ENCODE results near the gene CD81.

CD81 gene

DNA sequence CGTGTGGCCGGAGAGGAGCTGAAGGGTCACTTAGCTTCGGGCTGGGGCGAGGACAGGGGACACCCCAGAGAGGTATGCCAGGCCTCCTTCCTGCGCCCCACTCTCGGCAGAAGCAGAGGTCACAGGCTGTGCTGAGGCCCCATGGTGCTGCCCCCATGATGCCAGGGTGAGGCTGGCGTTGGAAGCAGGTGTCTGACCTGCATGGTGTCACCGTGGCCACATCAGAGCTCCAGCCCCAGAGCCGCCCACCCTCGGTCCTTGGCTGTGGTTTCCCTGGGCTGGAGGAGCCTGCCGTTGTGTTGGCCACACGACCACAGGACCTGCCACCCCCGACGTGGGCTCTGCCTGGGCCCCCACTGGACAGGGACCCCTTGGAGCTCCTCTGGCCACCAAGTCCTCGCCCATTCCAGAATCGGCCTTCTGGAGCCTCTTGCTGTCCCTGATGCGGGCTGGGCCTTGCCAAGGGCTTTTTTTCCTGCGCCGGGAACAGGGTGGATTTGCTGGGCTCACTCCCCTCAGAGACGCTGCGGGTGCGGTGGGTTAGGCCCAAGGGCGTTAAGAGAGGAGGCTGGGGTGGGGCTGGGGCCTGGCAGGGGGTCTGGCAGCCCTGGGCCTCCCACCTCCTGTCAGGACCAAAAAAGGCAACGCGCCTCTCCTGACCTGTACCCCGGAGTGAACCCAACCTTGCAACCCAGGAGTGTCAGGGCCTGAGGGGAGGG, 15.3 kb downstream of the CD81 start:
- H3K27me3 ChIP-seq (ENCODE audit: low read depth, low read length), result no peaks in the 10 kb centered on the region
- no peaks in the 10 kb centered on the region for H3K9me3 ChIP-seq (ENCODE audit: insufficient read depth, low read length)
- H3K4me2 ChIP-seq (ENCODE audit: low read length), result no peak overlapping the region
- no peak overlapping the region for H2AFZ ChIP-seq (ENCODE audit: low read depth, low read length)
- no peak overlapping the region for H3K27ac ChIP-seq (ENCODE audit: low read length)
- no peak overlapping the region for H3K4me3 ChIP-seq (ENCODE audit: low read length)
- peaks cover 49% of the 10 kb centered on the region for H4K20me1 ChIP-seq (ENCODE audit: insufficient read depth, low read length)
- H3K36me3 ChIP-seq (replicated peaks; ENCODE audit: low read depth, low read length), result peaks cover 4% of the 10 kb centered on the region
- TF ChIP-seq CTCF (IDR thresholded peaks at IDR 0.05; ENCODE audit: low read depth, low read length) (no peak), EZH2phosphoT487 (IDR thresholded peaks at IDR 0.05; ENCODE audit: low read depth) (no peak)
- peaks cover 38% of the 10 kb centered on the region for H3K79me2 ChIP-seq (ENCODE audit: low read length)
- H3K9ac ChIP-seq (ENCODE audit: low read length), result no peak overlapping the region
- no peaks in the 10 kb centered on the region for H3K4me1 ChIP-seq (ENCODE audit: low read length)

DNA sequence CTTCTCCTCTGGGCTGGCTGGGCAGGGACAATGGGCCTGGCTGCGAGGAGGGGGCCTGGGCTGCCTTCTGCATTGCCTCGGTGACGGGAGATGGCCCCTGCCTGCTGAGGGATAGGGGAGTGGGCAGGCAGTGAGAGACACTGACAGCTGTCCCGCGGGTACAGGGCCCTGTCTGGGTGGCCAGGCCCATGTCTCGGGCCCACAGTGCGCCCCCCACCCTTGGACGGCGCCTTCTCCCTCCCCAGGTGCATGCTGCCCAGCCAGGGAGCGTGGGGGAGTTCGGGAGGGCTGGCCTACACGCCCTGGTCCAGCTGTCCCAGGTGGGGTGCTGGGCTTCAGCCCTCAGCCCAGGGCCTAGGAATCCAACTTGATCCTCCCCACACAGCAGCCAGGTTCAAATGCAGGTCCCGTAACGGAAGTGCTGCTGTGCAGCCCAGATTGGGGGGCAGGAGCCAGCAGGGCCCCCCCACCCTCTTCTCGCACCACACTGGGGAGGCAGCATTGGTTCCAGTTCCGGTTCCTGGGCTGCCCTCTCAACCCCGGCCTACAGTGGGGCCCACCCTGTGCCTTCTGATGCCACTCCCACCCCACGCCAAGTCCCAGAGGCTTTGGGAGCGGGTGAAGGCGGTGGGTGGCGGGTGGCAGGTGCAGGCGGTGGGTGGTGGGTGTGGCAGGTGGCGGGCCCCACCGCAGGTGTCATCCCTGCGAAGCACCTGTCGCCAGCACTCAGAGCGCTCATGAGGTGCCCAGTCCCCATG, 16.2 kb downstream of the CD81 start:
- TF ChIP-seq CTCF (IDR thresholded peaks at IDR 0.05; ENCODE audit: low read depth, low read length) (no peak), EZH2phosphoT487 (IDR thresholded peaks at IDR 0.05; ENCODE audit: low read depth) (no peak)
- no peak overlapping the region for H3K4me2 ChIP-seq (ENCODE audit: low read length)
- peaks cover 30% of the 10 kb centered on the region for H3K79me2 ChIP-seq (ENCODE audit: low read length)
- H3K36me3 ChIP-seq (replicated peaks; ENCODE audit: low read depth, low read length), result peaks cover 4% of the 10 kb centered on the region
- H2AFZ ChIP-seq (ENCODE audit: low read depth, low read length), result no peak overlapping the region
- H3K9me3 ChIP-seq (ENCODE audit: insufficient read depth, low read length), result no peaks in the 10 kb centered on the region
- no peaks in the 10 kb centered on the region for H3K27me3 ChIP-seq (ENCODE audit: low read depth, low read length)
- H3K4me3 ChIP-seq (ENCODE audit: low read length), result no peak overlapping the region
- H3K4me1 ChIP-seq (ENCODE audit: low read length), result no peaks in the 10 kb centered on the region
- H3K9ac ChIP-seq (ENCODE audit: low read length), result no peak overlapping the region
- H4K20me1 ChIP-seq (ENCODE audit: insufficient read depth, low read length), result peaks cover 40% of the 10 kb centered on the region
- H3K27ac ChIP-seq (ENCODE audit: low read length), result no peak overlapping the region

- H3K4me2 ChIP-seq (ENCODE audit: low read length), result no peak overlapping the region
- H3K4me1 ChIP-seq (ENCODE audit: low read length), result peaks cover 2% of the 10 kb centered on the region
- no peak overlapping the region for H3K9ac ChIP-seq (ENCODE audit: low read length)
- peaks cover 4% of the 10 kb centered on the region for H3K36me3 ChIP-seq (replicated peaks; ENCODE audit: low read depth, low read length)
- peaks cover 21% of the 10 kb centered on the region for H3K79me2 ChIP-seq (ENCODE audit: low read length)
- H3K4me3 ChIP-seq (ENCODE audit: low read length), result no peak overlapping the region
- TF ChIP-seq CTCF (IDR thresholded peaks at IDR 0.05; ENCODE audit: low read depth, low read length) (no peak), EZH2phosphoT487 (IDR thresholded peaks at IDR 0.05; ENCODE audit: low read depth) (no peak)
- no peak overlapping the region for H3K27ac ChIP-seq (ENCODE audit: low read length)
- no peak overlapping the region for H2AFZ ChIP-seq (ENCODE audit: low read depth, low read length)
- H3K9me3 ChIP-seq (ENCODE audit: insufficient read depth, low read length), result no peaks in the 10 kb centered on the region
- H4K20me1 ChIP-seq (ENCODE audit: insufficient read depth, low read length), result peaks cover 31% of the 10 kb centered on the region
- H3K27me3 ChIP-seq (ENCODE audit: low read depth, low read length), result no peaks in the 10 kb centered on the region
Observed at GRCh38 chr11:2393941-2394817, 17.1 kb downstream of the CD81 start.

DNA sequence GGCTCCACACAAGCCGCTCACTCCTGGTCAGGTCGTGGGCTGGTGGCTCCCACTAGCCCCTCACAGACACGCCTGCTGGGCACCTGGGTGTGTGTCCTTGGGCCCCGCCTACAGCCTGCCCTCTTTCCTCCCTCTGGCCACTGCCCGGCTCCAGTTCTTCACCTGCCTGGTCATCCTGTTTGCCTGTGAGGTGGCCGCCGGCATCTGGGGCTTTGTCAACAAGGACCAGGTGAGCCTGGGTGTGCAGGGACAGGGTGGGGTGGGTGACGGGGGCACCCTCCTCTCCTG, 17.7 kb downstream of the CD81 start:
- Histone ChIP-seq H3K79me2 (ENCODE audit: low read length) (peaks cover 15% of the 10 kb centered on the region), H2AFZ (ENCODE audit: low read depth, low read length) (no peak overlapping the region), H3K9ac (ENCODE audit: low read length) (no peak overlapping the region), H3K36me3 (replicated peaks; ENCODE audit: low read depth, low read length) (peaks cover 4% of the 10 kb centered on the region), H3K4me3 (ENCODE audit: low read length) (no peak overlapping the region), H3K4me1 (ENCODE audit: low read length) (peaks cover 5% of the 10 kb centered on the region), H4K20me1 (ENCODE audit: insufficient read depth, low read length) (peaks cover 25% of the 10 kb centered on the region), H3K9me3 (ENCODE audit: insufficient read depth, low read length) (no peaks in the 10 kb centered on the region), H3K4me2 (ENCODE audit: low read length) (no peak overlapping the region), H3K27me3 (ENCODE audit: low read depth, low read length) (no peaks in the 10 kb centered on the region), H3K27ac (ENCODE audit: low read length) (no peak overlapping the region)
- no peak for TF ChIP-seq CTCF (IDR thresholded peaks at IDR 0.05; ENCODE audit: low read depth, low read length)
- TF ChIP-seq EZH2phosphoT487 (IDR thresholded peaks at IDR 0.05; ENCODE audit: low read depth), result no peak
